Endometrial microvascular endothelial cells (primary cell): ENCODE data around the gene ANKRD63. TPM values are rescaled to one million over a fixed set of nuclear protein-coding genes. Genes with fewer than 3 reads are reported as not detected.

Source experiments
- in situ Hi-C: cut with HindIII; loops from 2 replicates; pipeline ENCODE4 v1.10.0; 2017; ENCODE audit warnings: low sequenced_read_pairs, low pct_unique_long_range_greater_than_20kb; ENCODE audit errors: inconsistent ontology term
- total RNA-seq: library from RNA; depleted of rRNA; stranded (reverse); fragments of >200 nt; gene quantifications from one replicate; pipeline ENCODE4 v1.2.3, GENCODE V29; 2015; ENCODE audit errors: inconsistent ontology term

ANKRD63 gene
- total RNA-seq, 1 donor from 2014 or later, result not detected

GRCh38 chr15:40298216-40298935 lies 15.5 kb upstream of the ANKRD63 start:
- in situ Hi-C loops, result no loop called here

GRCh38 chr15:40297356-40297755 lies 14.5 kb upstream of the ANKRD63 start:
- in situ Hi-C loops, result no loop called here

GRCh38 chr15:40296561-40297230 lies 13.8 kb upstream of the ANKRD63 start:
- in situ Hi-C loops, result no loop called here

GRCh38 chr15:40295877-40296560 lies 13.2 kb upstream of the ANKRD63 start:
- in situ Hi-C loops, result no loop called here

GRCh38 chr15:40295297-40295696 lies 12.4 kb upstream of the ANKRD63 start:
- in situ Hi-C loops, result no loop called here

- in situ Hi-C loops, result no loop called here
Measured at GRCh38 chr15:40293905-40294895, 11.3 kb upstream of the ANKRD63 start.

- in situ Hi-C loops, result no loop called here
Measured at GRCh38 chr15:40293006-40293405, 10.1 kb upstream of the ANKRD63 start.

- in situ Hi-C loops, result no loop called here
Measured at GRCh38 chr15:40292246-40292645, 9.4 kb upstream of the ANKRD63 start.

- in situ Hi-C loops, result no loop called here
Measured at GRCh38 chr15:40290918-40291574, 8.2 kb upstream of the ANKRD63 start.

GRCh38 chr15:40290545-40290917 lies 7.7 kb upstream of the ANKRD63 start:
- in situ Hi-C loops, result no loop called here

- in situ Hi-C loops, result no loop called here
Measured at GRCh38 chr15:40289140-40289775, 6.4 kb upstream of the ANKRD63 start.

- in situ Hi-C loops, result no loop called here
Measured at GRCh38 chr15:40287968-40288367, 5.1 kb upstream of the ANKRD63 start.

- in situ Hi-C loops, result no loop called here
Measured at GRCh38 chr15:40287505-40287904, 4.6 kb upstream of the ANKRD63 start.

- in situ Hi-C loops, result no loop called here
Measured at GRCh38 chr15:40286794-40287193, 3.9 kb upstream of the ANKRD63 start.

GRCh38 chr15:40286061-40286532 lies 3.2 kb upstream of the ANKRD63 start:
- in situ Hi-C loops, result no loop called here

GRCh38 chr15:40285554-40286011 lies 2.7 kb upstream of the ANKRD63 start:
- in situ Hi-C loops, result no loop called here

GRCh38 chr15:40285151-40285550 lies 2.3 kb upstream of the ANKRD63 start:
- in situ Hi-C loops, result no loop called here
